ENCODE measurements around the gene LAMB3. TPM values are rescaled to one million over a fixed set of nuclear protein-coding genes. Genes with fewer than 3 reads are reported as not detected.

The LAMB3 gene
- total RNA-seq (2022; extraction: Qiagen RNA extraction; ENCODE audit: low read depth): 19.0 to 25.5 TPM (median 22.6 TPM) in 5 replicates

DNA sequence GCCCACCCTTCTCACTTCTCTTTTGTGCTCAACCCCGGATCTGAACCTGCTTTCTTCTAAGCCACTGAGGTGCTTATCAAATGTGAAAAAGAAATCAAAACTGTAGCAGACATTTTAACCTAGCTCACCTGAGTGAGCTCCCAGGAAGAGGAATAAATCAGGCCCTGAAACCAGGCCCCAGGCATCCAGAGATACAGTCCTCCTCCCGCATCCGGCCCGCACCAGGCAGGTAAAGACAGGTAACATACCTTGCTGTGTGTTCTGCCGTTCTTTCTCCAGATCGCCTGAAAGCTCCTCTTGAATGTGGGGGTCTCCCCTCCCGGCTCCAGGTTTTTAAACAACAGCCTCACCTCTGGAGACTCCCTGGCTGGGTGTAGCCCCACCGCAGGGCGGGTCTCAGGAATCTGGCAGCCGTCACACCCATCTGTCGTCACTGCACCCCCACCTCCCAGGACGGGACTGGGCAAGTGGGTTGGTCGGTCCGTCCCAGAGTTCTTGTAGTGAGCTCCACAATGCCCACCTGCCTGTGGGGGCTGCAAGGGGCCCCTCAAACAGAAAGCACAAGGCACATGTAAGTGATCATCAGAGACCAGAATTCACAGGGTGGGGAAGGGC is at the start of gene LAMB3:
Gene LAMB3 (minus strand): TSS at position 305 of the 615 bp plus-strand sequence. CDS start 1,481 bp downstream, outside the sequence.

DNA sequence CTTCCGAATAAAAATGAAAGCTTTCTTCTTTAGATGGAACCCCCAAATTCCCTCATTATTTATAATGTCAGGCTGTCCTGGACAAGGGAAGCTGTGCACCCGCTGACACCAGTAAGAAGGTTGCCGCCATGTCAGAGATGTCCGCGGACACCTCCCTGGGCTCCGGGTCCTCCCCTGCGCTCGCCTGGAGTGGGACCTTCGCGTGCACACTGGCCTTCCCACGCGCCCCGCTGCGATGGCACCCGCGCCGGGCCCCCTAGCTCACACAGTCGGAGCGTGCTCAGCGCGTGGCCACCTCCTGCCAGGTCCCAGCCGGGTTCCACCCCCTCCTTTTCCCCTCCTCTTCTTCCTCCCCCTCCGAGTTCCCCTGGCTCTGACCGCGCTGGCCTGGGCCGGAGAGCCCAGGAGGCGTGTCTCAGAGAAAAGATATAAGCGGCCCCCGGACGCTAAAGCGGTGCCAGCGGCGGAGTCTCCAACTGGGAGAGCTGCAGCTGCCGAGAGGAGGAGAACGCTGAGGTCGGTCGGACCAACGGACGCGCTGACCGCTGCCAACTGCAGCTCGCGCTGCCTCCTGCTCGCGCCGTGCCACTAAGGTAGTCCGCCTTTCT is 22.8 kb upstream of the LAMB3 start, which contains the start of gene G0S2:
Gene G0S2 (plus strand): TSS at position 456 of the 608 bp plus-strand sequence. CDS start 273 bp downstream, outside the sequence.

DNA sequence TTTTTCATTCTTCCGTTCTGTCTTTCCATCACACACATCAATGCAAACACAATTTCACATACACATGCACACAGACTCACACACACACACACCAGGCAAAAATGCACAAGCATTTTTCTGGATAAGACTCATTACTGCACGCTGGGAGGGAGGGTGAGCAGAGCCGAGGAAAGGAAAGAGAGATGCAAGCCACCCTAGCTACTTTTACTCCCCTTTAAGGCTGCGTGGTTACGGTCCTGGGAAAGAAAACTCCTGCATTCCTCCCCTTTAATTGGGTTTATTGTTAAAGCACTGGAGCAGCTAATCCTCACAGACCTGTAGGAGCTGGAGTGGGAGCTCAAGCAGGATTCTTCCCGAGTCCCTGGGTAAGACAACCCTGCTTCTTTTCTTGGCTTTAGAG is 68.8 kb downstream of the LAMB3 start, which contains the start of gene CAMK1G:
Gene CAMK1G (plus strand): TSS at position 307 of the 400 bp plus-strand sequence. CDS start 11,270 bp downstream, outside the sequence.

Other genes starting within 250 kb of the LAMB3 start
- gene CAMK1G, start 68.7 kb downstream of the LAMB3 start, total RNA-seq (2022; extraction: Qiagen RNA extraction; ENCODE audit: low read depth): 0.16 to 0.51 TPM (median 0.24 TPM) in 5 replicates
- 2.4 to 4.1 TPM (median 3.1 TPM) in 5 replicates for gene G0S2, start 23.0 kb upstream of the LAMB3 start, total RNA-seq (2022; extraction: Qiagen RNA extraction; ENCODE audit: low read depth)
- not detected in 5 replicates for gene HSD11B1, start 52.4 kb upstream of the LAMB3 start, total RNA-seq (2022; extraction: Qiagen RNA extraction; ENCODE audit: low read depth)
- gene TRAF3IP3, start 103.6 kb upstream of the LAMB3 start, total RNA-seq (2022; extraction: Qiagen RNA extraction; ENCODE audit: low read depth): not detected in 5 replicates
- 1.3 to 2.1 TPM (median 1.8 TPM) in 5 replicates for gene C1orf74, start 132.1 kb upstream of the LAMB3 start, total RNA-seq (2022; extraction: Qiagen RNA extraction; ENCODE audit: low read depth)
- 0.06 to 0.38 TPM (median 0.13 TPM) in 5 replicates for gene IRF6, start 153.7 kb upstream of the LAMB3 start, total RNA-seq (2022; extraction: Qiagen RNA extraction; ENCODE audit: low read depth)
- gene UTP25, start 175.5 kb upstream of the LAMB3 start, total RNA-seq (2022; extraction: Qiagen RNA extraction; ENCODE audit: low read depth): 11.6 to 14.1 TPM (median 13.3 TPM) in 5 replicates

Data from A549 treated with DMSO at 1 μM for 4 hours (cell line).